Spleen (tissue), 11 donors: ENCODE measurements around the gene SUPV3L1. TPM values are rescaled to one million over a fixed set of nuclear protein-coding genes. Genes with fewer than 3 reads are reported as not detected.
A peak's percentile ranks its signal among the peaks of the same experiment; 100 is the strongest.

ENCODE experiments used
- DNase-seq: peaks from one replicate; pipeline ENCODE4 v3.0.0-alpha.2; 2020
- H3K27ac ChIP-seq, 8 donors: fragments of 200-600 bp; sonication (generic) in 7 of 8; 1 replicate in 4 of 8; 2 replicates in 4 of 8; pipeline versions ENCODE4 v1.5.0 to v1.8.0; 2016 to 2021; ENCODE audit warnings: inconsistent platforms in 4 of 8, mild to moderate bottlenecking in 4 of 8, moderate library complexity in 1 of 8
- H3K27me3 ChIP-seq, 7 donors: fragments of 200-600 bp; sonication (generic) in 6 of 7; replicated peaks in 1 of 7; 1 replicate in 4 of 7; 2 replicates in 3 of 7; pipeline versions ENCODE4 v1.5.0 to v1.8.0; 2016 to 2021; ENCODE audit warnings: inconsistent platforms in 3 of 7, mild to moderate bottlenecking in 1 of 7
- H3K36me3 ChIP-seq, 6 donors: fragments of 200-600 bp; sonication (generic) in 5 of 6; 1 replicate in 4 of 6; 2 replicates in 2 of 6; pipeline versions ENCODE4 v1.5.0 to v1.8.0; 2016 to 2021; ENCODE audit warnings: inconsistent platforms in 2 of 6
- H3K4me1 ChIP-seq, 6 donors: fragments of 200-600 bp; sonication (generic) in 5 of 6; 1 replicate in 3 of 6; 2 replicates in 3 of 6; pipeline versions ENCODE4 v1.5.0 to v1.8.0; 2016 to 2021; ENCODE audit warnings: inconsistent platforms in 3 of 6
- H3K4me3 ChIP-seq, 8 donors: fragments of 200-600 bp; sonication (generic) in 7 of 8; 1 replicate in 4 of 8; 2 replicates in 4 of 8; pipeline versions ENCODE4 v1.5.0 to v1.8.0; 2016 to 2021; ENCODE audit warnings: inconsistent platforms in 4 of 8, mild to moderate bottlenecking in 4 of 8, moderate library complexity in 2 of 8
- H3K9me3 ChIP-seq, 8 donors: fragments of 200-600 bp; sonication (generic) in 7 of 8; 1 replicate in 4 of 8; 2 replicates in 4 of 8; pipeline versions ENCODE4 v1.5.0 to v1.8.0; 2016 to 2021; ENCODE audit warnings: inconsistent platforms in 4 of 8
- CTCF ChIP-seq, 11 experiments: fragments of 200-600 bp in 7 of 11; fragments of 450-650 bp in 4 of 11; sonication (generic) in 4 of 11; IDR thresholded peaks in 8 of 11; conservative IDR thresholded peaks in 3 of 11; 1 replicate in 7 of 11; 2 replicates in 4 of 11; pipeline versions ENCODE4 v1.4.0 to v1.8.0; 2016 to 2021; ENCODE audit warnings: antibody characterized with exemption in 11 of 11, inconsistent platforms in 4 of 11, mild to moderate bottlenecking in 1 of 11
- POLR2A ChIP-seq, 3 donors: fragments of 450-650 bp; IDR thresholded peaks; one replicate each; pipeline ENCODE4 v1.5.1; 2017; ENCODE audit warnings: antibody characterized with exemption in 3 of 3, mild to moderate bottlenecking in 1 of 3
- POLR2AphosphoS5 ChIP-seq, 3 donors: sonication (generic); formaldehyde crosslinking; IDR thresholded peaks; one replicate each; pipeline ENCODE4 v1.5.1; 2017; ENCODE audit warnings: antibody characterized with exemption in 3 of 3
- WGBS, 5 donors: extraction: QIAGEN DNeasy Blood & Tissue Kit in 3 of 5; methylation state at CpG; one replicate each; pipeline versions ENCODE4 v1.1.5 to v1.1.7; 2013 to 2018; 5-methylcytosine and 5-hydroxymethylcytosine counted together
- intact Hi-C: fragments of 100-400 bp; cut with DNase I; formaldehyde crosslinking; loops from one replicate; pipeline ENCODE4 v1.15.0; 2023; ENCODE audit warnings: low total_unique reads
- polyA plus RNA-seq, 3 donors: library from polyadenylated mRNA; stranded (reverse); fragments of 200-250 nt; gene quantifications; one replicate each; pipeline ENCODE4 v1.2.1, GENCODE V29; 2013
- total RNA-seq, 7 donors: library from RNA; depleted of rRNA in 3 of 7; stranded (reverse); fragments of >200 nt in 3 of 7; fragmentation: NEBNext Ultra II Directional in 4 of 7; extraction: Animal tissue kit (Norgen Biotek cat#: 25700) in 4 of 7; gene quantifications; one replicate each; pipeline versions ENCODE4 v1.1.0 to v1.2.1, GENCODE V29; 2016 to 2021
- donor health status: healthy with polysubstance abuse.
- donor health status: DM: no; HTN: no; CAD: no; lungs with moderate emphysema.
- donor health status: DM: no; HTN: no; CAD: no.
- donor health status: Bipolar disorder and iron deficiency.
- donor health status: healthy.
- donor health status: DM: no; HTN: no; CAD: no.
- donor health status: DM: yes; HTN: yes; CAD: no.

The SUPV3L1 gene
- total and polyA plus RNA-seq, 10 donors, result 24.2 to 95.6 (median 36.1) TPM

GRCh38 chr10:69142983-69143382 lies 37.1 kb upstream of the SUPV3L1 start:
- intact Hi-C loops, result no loop called here
- H3K27me3 ChIP-seq, result no peaks in the 10 kb centered on the region
- TF ChIP-seq CTCF (IDR thresholded peaks at IDR 0.05 in 8 of 11, conservative IDR thresholded peaks at IDR 0.05 in 3 of 11) (no peak), POLR2AphosphoS5 (IDR thresholded peaks at IDR 0.05) (no peak), POLR2A (IDR thresholded peaks at IDR 0.05) (no peak)
- WGBS, 5 donors, result 37 to 87% (median 43%) methylated on average over 3 of the region's 3 CpGs
- H3K9me3 ChIP-seq, result no peaks in the 10 kb centered on the region
- no peak overlapping the region for H3K4me3 ChIP-seq
- peaks cover 0 to 71% (median 15%) of the 10 kb centered on the region in 6 donors for H3K4me1 ChIP-seq
- H3K27ac ChIP-seq, result peak overlapping the region in 1 of 8 donors; percentile 33
- H3K36me3 ChIP-seq, result peaks cover 0 to 21% (median 0%) of the 10 kb centered on the region in 6 donors
- DNase-seq, result no peak

- H3K36me3 ChIP-seq, result peaks cover 0 to 17% (median 0%) of the 10 kb centered on the region in 6 donors
- TF ChIP-seq CTCF (IDR thresholded peaks at IDR 0.05 in 8 of 11, conservative IDR thresholded peaks at IDR 0.05 in 3 of 11) (no peak), POLR2A (IDR thresholded peaks at IDR 0.05) (no peak), POLR2AphosphoS5 (IDR thresholded peaks at IDR 0.05) (no peak)
- no peaks in the 10 kb centered on the region for H3K9me3 ChIP-seq
- intact Hi-C loops, result no loop called here
- H3K4me1 ChIP-seq, result peaks cover 0 to 55% (median 15%) of the 10 kb centered on the region in 6 donors
- WGBS, 5 donors, result 93 to 100% (median 94%) methylated on average over 1 of the region's 1 CpG
- no peak overlapping the region for H3K4me3 ChIP-seq
- no peak for DNase-seq
- H3K27ac ChIP-seq, result no peak overlapping the region
- H3K27me3 ChIP-seq, result no peaks in the 10 kb centered on the region
Measured at GRCh38 chr10:69145329-69145728, 34.7 kb upstream of the SUPV3L1 start.

- 96 to 100% (median 98%) methylated on average over 8 of the region's 8 CpGs for WGBS, 5 donors
- H3K27me3 ChIP-seq, result no peaks in the 10 kb centered on the region
- no peak overlapping the region for H3K4me3 ChIP-seq
- no peak overlapping the region for H3K27ac ChIP-seq
- TF ChIP-seq POLR2AphosphoS5 (IDR thresholded peaks at IDR 0.05), result no peak
- no peak for TF ChIP-seq CTCF (IDR thresholded peaks at IDR 0.05 in 8 of 11, conservative IDR thresholded peaks at IDR 0.05 in 3 of 11)
- no peak for TF ChIP-seq POLR2A (IDR thresholded peaks at IDR 0.05)
- no peaks in the 10 kb centered on the region for H3K9me3 ChIP-seq
- peaks cover 0 to 49% (median 15%) of the 10 kb centered on the region in 6 donors for H3K4me1 ChIP-seq
- no peak for DNase-seq
- intact Hi-C loops, result no loop called here
- peaks cover 0 to 17% (median 0%) of the 10 kb centered on the region in 6 donors for H3K36me3 ChIP-seq
Measured at GRCh38 chr10:69145864-69146263, 34.2 kb upstream of the SUPV3L1 start.

GRCh38 chr10:69146759-69147158 lies 33.3 kb upstream of the SUPV3L1 start:
- 29 to 34% (median 32%) methylated on average over 2 of the region's 2 CpGs for WGBS, 5 donors
- no peak overlapping the region for H3K27ac ChIP-seq
- no peak for DNase-seq
- peaks cover 0 to 42% (median 15%) of the 10 kb centered on the region in 6 donors for H3K4me1 ChIP-seq
- H3K4me3 ChIP-seq, result no peak overlapping the region
- no peaks in the 10 kb centered on the region for H3K27me3 ChIP-seq
- H3K36me3 ChIP-seq, result peaks cover 0 to 12% (median 0%) of the 10 kb centered on the region in 6 donors
- intact Hi-C loops, result no loop called here
- no peaks in the 10 kb centered on the region for H3K9me3 ChIP-seq
- no peak for TF ChIP-seq CTCF (IDR thresholded peaks at IDR 0.05 in 8 of 11, conservative IDR thresholded peaks at IDR 0.05 in 3 of 11)
- TF ChIP-seq POLR2AphosphoS5 (IDR thresholded peaks at IDR 0.05), result no peak
- no peak for TF ChIP-seq POLR2A (IDR thresholded peaks at IDR 0.05)
